ENCODE measurements around the gene ERBIN. TPM values are rescaled to one million over a fixed set of nuclear protein-coding genes. Genes with fewer than 3 reads are reported as not detected.
"Not testable (repeated sequence)": the region's sequence is repeated elsewhere in the genome, so short reads cannot be mapped to it uniquely, and the experiment has no call there.

The ERBIN gene
- total RNA-seq (2021; ENCODE audit: unreplicated experiment) (88.4 TPM), Bru-seq, nascent RNA (percentile 97 among the genes with signal in this experiment), BruChase-seq, experiment 1, labeled RNA remaining after a 2-hour chase (percentile 94 among the genes with signal in this experiment), BruChase-seq, experiment 2, labeled RNA remaining after a 6-hour chase (percentile 94 among the genes with signal in this experiment)
- 21.1 TPM for polyA plus RNA-seq (2012; ENCODE audit: insufficient read length)
- long read RNA-seq, full-length matches to known transcripts, result 42 of 118 reads
- long read RNA-seq, partial matches to known transcripts, result 44 of 118 reads
- long read RNA-seq, other reads (novel, unspliced or antisense), result 32 of 118 reads

- ChIA-PET CTCF (interaction anchor here (0.6 kb wide), 1 partner anchor 190 kb away, joined by 3 read pairs; no protein-coding TSS in a partner anchor), POLR2A (interaction anchor here (0.5 to 0.9 kb wide), 5 partner anchors 16 to 80 kb away, joined by 3 to 6 read pairs (median 5); no protein-coding TSS in a partner anchor)
- Histone ChIP-seq H3K4me3 (ENCODE audit: low read depth in 2 of 2, low read length in 2 of 2) (peak within 1 kb of the TSS; percentile 97 to 99), H3K27ac (ENCODE audit: low read length) (peak within 1 kb of the TSS; percentile 91), H3K4me1 (ENCODE audit: control insufficient read depth, insufficient read depth, low read length) (peaks cover 41% of the 10 kb centered on the region), H3K9me3 (ENCODE audit: control insufficient read depth, insufficient read depth, low read depth, low read length) (no peaks in the 10 kb centered on the region), H3K36me3 (ENCODE audit: control insufficient read depth, insufficient read depth, low read length) (peaks cover 6% of the 10 kb centered on the region), H3K27me3 (ENCODE audit: control insufficient read depth, insufficient read depth, low read length) (no peaks in the 10 kb centered on the region)
- intact Hi-C loops (cut with micrococcal nuclease; ENCODE audit: unreplicated experiment), result loop anchor here (10.0 kb wide), 1 partner anchor 182 kb away; no protein-coding TSS in a partner anchor
- in situ Hi-C loops (cut with HindIII; ENCODE audit: low pct_unique_long_range_greater_than_20kb, low sequenced_read_pairs), result no loop called here
- ATAC-seq (peak; percentile 62), DNase-seq (ENCODE audit: low read depth, low spot score) (no peak)
- no TSS peak for BruUV-seq (replicated peaks)
- peak; percentile 68; the same call in 1 of the 2 replicates for TF ChIP-seq SIN3A (IDR thresholded peaks at IDR 0.05; ENCODE audit: borderline replicate concordance, insufficient read depth, low read depth, low read length)
- no peak for TF ChIP-seq POLR2AphosphoS5 (IDR thresholded peaks at IDR 0.05; ENCODE audit: low read depth, low read length)
Observed at GRCh38 chr5:65926276-65926783, at the start of gene ERBIN. TSS of gene ERBIN (plus strand) at chr5:65926575. CDS start at chr5:65992719, 66,144 bp downstream.

- intact Hi-C loops (cut with micrococcal nuclease; ENCODE audit: unreplicated experiment), result no loop called here
- no peak for ATAC-seq
Observed at GRCh38 chr5:65876970-65877369, 49.4 kb upstream of the ERBIN start.

GRCh38 chr5:65879668-65880256, 46.6 kb upstream of the ERBIN start:
- in situ Hi-C loops (cut with HindIII; ENCODE audit: low pct_unique_long_range_greater_than_20kb, low sequenced_read_pairs); DNase-seq (ENCODE audit: low read depth, low spot score); BruUV-seq (replicated peaks); H3K27ac ChIP-seq (ENCODE audit: low read length); H3K4me3 ChIP-seq (ENCODE audit: low read depth in 2 of 2, low read length in 2 of 2); H3K9me3 ChIP-seq (ENCODE audit: control insufficient read depth, insufficient read depth, low read depth, low read length); CTCF ChIA-PET; intact Hi-C loops (cut with micrococcal nuclease; ENCODE audit: unreplicated experiment); H3K4me1 ChIP-seq (ENCODE audit: control insufficient read depth, insufficient read depth, low read length); H3K27me3 ChIP-seq (ENCODE audit: control insufficient read depth, insufficient read depth, low read length); POLR2A ChIA-PET; H3K36me3 ChIP-seq (ENCODE audit: control insufficient read depth, insufficient read depth, low read length): not testable (repeated sequence)
- ATAC-seq, result peak; percentile 78

More at GRCh38 chr5:65876970-65877369, 49.4 kb upstream of the ERBIN start:
- H3K27ac ChIP-seq (ENCODE audit: low read length), result no peak overlapping the region
- BruUV-seq (replicated peaks), result no TSS peak
- TF ChIP-seq TCF7L2 (IDR thresholded peaks at IDR 0.05; ENCODE audit: low read depth, low read length) (no peak), CTCF (IDR thresholded peaks at IDR 0.05) (no peak), SIN3A (IDR thresholded peaks at IDR 0.05; ENCODE audit: borderline replicate concordance, insufficient read depth, low read depth, low read length) (no peak), POLR2AphosphoS5 (IDR thresholded peaks at IDR 0.05; ENCODE audit: low read depth, low read length) (no peak), REST (IDR thresholded peaks at IDR 0.05; ENCODE audit: insufficient read depth in 1 of 2, low read depth in 2 of 2, low read length in 1 of 2) (no peak)
- no peaks in the 10 kb centered on the region for H3K36me3 ChIP-seq (ENCODE audit: control insufficient read depth, insufficient read depth, low read length)
- CTCF ChIA-PET, result no interaction called here
- no peaks in the 10 kb centered on the region for H3K4me1 ChIP-seq (ENCODE audit: control insufficient read depth, insufficient read depth, low read length)
- POLR2A ChIA-PET, result no interaction called here
- H3K4me3 ChIP-seq (ENCODE audit: low read depth in 2 of 2, low read length in 2 of 2), result no peak overlapping the region
- DNase-seq (ENCODE audit: low read depth, low spot score), result no peak
- H3K9me3 ChIP-seq (ENCODE audit: control insufficient read depth, insufficient read depth, low read depth, low read length), result no peaks in the 10 kb centered on the region
- in situ Hi-C loops (cut with HindIII; ENCODE audit: low pct_unique_long_range_greater_than_20kb, low sequenced_read_pairs), result no loop called here
- no peaks in the 10 kb centered on the region for H3K27me3 ChIP-seq (ENCODE audit: control insufficient read depth, insufficient read depth, low read length)
